HG02884 (cell line): Measurements from ENCODE around the gene ULK1.

Source experiments
- ATAC-seq: cut with Tn5 transposase; IDR thresholded peaks from one replicate; pipeline ENCODE4 v1.9.1; 2021; ENCODE audit warnings: mild to moderate bottlenecking, moderate library complexity; ENCODE audit not compliant: unreplicated experiment

ULK1 gene

GRCh38 chr12:131919051-131919347 lies 24.6 kb downstream of the ULK1 start:
- no peak for ATAC-seq

- no peak for ATAC-seq
These were observed 25.1 kb downstream of the ULK1 start for GRCh38 chr12:131919366-131920156.

- ATAC-seq: no peak
These were observed 25.7 kb downstream of the ULK1 start for GRCh38 chr12:131920157-131920508.

GRCh38 chr12:131920902-131921840 lies 26.7 kb downstream of the ULK1 start:
- ATAC-seq: no peak

GRCh38 chr12:131921866-131922769 lies 27.7 kb downstream of the ULK1 start:
- ATAC-seq: no peak

- no peak for ATAC-seq
These were observed 28.4 kb downstream of the ULK1 start for GRCh38 chr12:131922772-131923171.

GRCh38 chr12:131923260-131923659 lies 28.8 kb downstream of the ULK1 start:
- ATAC-seq: peak; percentile 69

- ATAC-seq: no peak
These were observed 33.0 kb downstream of the ULK1 start for GRCh38 chr12:131927110-131928079.

GRCh38 chr12:131928080-131928710 lies 33.8 kb downstream of the ULK1 start:
- ATAC-seq: no peak

- peak; percentile 55 for ATAC-seq
These were observed 34.5 kb downstream of the ULK1 start, which contains the start of gene PUS1 for GRCh38 chr12:131928711-131929580. Gene PUS1, plus strand, starts transcription at chr12:131929276. Its CDS starts 447 bp downstream, at chr12:131929723.

- no peak for ATAC-seq
These were observed 35.4 kb downstream of the ULK1 start for GRCh38 chr12:131929581-131930456.

GRCh38 chr12:131930510-131930909 lies 36.1 kb downstream of the ULK1 start:
- no peak for ATAC-seq

- ATAC-seq: no peak
These were observed 39.0 kb downstream of the ULK1 start for GRCh38 chr12:131933387-131933786.

- ATAC-seq: no peak
These were observed 40.1 kb downstream of the ULK1 start for GRCh38 chr12:131934535-131934934.

GRCh38 chr12:131938082-131938481 lies 43.7 kb downstream of the ULK1 start:
- no peak for ATAC-seq

GRCh38 chr12:131939007-131939406 lies 44.6 kb downstream of the ULK1 start:
- no peak for ATAC-seq

GRCh38 chr12:131940141-131940547 lies 45.7 kb downstream of the ULK1 start:
- no peak for ATAC-seq
